Measurements from ENCODE around the gene EXOC3L1.

DNA sequence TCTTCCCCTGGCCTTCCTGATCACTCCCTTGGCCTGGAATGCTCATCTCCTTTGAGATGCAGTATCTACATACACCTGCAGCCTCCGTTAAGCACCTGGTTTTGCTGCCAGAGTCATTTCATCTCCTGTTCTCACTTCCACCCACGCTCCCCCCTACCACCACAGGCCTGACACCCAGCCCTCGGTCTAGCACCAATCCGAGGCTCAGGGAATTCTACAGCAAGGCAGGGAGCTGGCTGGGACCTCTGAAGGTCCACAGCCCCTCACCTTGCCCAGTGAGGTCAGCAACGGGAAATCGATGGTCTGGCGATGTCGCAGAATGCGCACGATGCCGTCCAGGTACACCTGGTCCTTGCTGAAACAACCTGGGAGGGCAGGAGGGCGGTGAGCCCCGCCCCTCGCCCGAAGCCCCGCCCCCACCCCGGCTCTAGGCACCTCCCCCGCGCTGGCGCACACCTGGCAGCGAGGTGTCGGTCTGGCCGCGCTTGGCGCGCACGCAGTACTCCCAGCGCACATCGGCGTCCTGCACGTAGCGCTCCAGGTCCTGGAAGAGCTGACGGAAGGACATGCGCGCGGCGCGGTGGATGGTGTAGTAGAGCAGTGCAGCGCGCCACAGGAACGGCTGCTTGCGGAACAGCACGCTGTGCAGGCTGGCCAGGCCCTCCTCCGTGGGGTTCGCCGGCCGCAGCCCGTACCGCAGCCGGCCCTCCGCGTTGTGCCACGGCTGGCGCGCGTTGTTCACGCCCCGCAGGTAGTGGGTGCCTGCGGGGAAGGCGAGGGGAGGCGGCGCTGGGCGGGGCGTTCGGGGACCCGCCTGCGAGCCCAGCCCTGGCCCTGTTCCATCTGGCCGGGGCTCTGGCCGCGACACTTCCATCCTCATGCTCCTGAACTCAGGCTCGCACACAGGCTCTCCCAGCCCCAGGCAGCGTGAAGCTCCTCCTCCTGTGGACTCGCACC is 11.9 kb downstream of the EXOC3L1 start:
- no peak for TF ChIP-seq ZNF114 (tag by site-specific recombination; IDR thresholded peaks at IDR 0.05)
- TF ChIP-seq, protein P1, sequence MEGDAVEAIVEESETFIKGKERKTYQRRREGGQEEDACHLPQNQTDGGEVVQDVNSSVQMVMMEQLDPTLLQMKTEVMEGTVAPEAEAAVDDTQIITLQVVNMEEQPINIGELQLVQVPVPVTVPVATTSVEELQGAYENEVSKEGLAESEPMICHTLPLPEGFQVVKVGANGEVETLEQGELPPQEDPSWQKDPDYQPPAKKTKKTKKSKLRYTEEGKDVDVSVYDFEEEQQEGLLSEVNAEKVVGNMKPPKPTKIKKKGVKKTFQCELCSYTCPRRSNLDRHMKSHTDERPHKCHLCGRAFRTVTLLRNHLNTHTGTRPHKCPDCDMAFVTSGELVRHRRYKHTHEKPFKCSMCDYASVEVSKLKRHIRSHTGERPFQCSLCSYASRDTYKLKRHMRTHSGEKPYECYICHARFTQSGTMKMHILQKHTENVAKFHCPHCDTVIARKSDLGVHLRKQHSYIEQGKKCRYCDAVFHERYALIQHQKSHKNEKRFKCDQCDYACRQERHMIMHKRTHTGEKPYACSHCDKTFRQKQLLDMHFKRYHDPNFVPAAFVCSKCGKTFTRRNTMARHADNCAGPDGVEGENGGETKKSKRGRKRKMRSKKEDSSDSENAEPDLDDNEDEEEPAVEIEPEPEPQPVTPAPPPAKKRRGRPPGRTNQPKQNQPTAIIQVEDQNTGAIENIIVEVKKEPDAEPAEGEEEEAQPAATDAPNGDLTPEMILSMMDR (tag by site-specific recombination; IDR thresholded peaks at IDR 0.05) = peak; percentile 75
- TF ChIP-seq ZNF184 (tag by site-specific recombination; IDR thresholded peaks at IDR 0.05) = no peak
- TF ChIP-seq PRDM1 (tag by site-specific recombination; IDR thresholded peaks at IDR 0.05) = no peak
- TF ChIP-seq ZNF133 (tag by site-specific recombination; IDR thresholded peaks at IDR 0.05) = no peak
- TF ChIP-seq ZNF510 (tag by site-specific recombination; IDR thresholded peaks at IDR 0.05; ENCODE audit: insufficient replicate concordance) = no peak
- TF ChIP-seq ZNF843 (tag by site-specific recombination; IDR thresholded peaks at IDR 0.05) = no peak
- TF ChIP-seq, protein P2, sequence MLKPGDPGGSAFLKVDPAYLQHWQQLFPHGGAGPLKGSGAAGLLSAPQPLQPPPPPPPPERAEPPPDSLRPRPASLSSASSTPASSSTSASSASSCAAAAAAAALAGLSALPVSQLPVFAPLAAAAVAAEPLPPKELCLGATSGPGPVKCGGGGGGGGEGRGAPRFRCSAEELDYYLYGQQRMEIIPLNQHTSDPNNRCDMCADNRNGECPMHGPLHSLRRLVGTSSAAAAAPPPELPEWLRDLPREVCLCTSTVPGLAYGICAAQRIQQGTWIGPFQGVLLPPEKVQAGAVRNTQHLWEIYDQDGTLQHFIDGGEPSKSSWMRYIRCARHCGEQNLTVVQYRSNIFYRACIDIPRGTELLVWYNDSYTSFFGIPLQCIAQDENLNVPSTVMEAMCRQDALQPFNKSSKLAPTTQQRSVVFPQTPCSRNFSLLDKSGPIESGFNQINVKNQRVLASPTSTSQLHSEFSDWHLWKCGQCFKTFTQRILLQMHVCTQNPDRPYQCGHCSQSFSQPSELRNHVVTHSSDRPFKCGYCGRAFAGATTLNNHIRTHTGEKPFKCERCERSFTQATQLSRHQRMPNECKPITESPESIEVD (tag by site-specific recombination; IDR thresholded peaks at IDR 0.05) = no peak
- no peak for TF ChIP-seq ZNF324 (tag by site-specific recombination; IDR thresholded peaks at IDR 0.05)
- TF ChIP-seq ZBTB1 (tag by site-specific recombination; IDR thresholded peaks at IDR 0.05) = no peak
- no peak for TF ChIP-seq ZNF121 (tag by site-specific recombination; IDR thresholded peaks at IDR 0.05)
- no peak for TF ChIP-seq ZBTB8A (tag by site-specific recombination; IDR thresholded peaks at IDR 0.05)
- no peak for TF ChIP-seq HOXD13 (CRISPR knock-in tag; IDR thresholded peaks at IDR 0.05; ENCODE audit: borderline replicate concordance)
- no peak for TF ChIP-seq ZNF292 (tag by site-specific recombination; IDR thresholded peaks at IDR 0.05; ENCODE audit: borderline replicate concordance, low read depth)

All from HEK293 (cell line).